Gastrocnemius medialis (tissue), 4 donors: ENCODE measurements around the gene CAMTA1. TPM values are rescaled to one million over a fixed set of nuclear protein-coding genes. Genes with fewer than 3 reads are reported as not detected.
A peak's percentile ranks its signal among the peaks of the same experiment; 100 is the strongest.
"Not testable (repeated sequence)": the region's sequence is repeated elsewhere in the genome, so short reads cannot be mapped to it uniquely, and the experiment has no call there.

ENCODE experiments used
- ATAC-seq, 2 donors: fragments of 150-250 bp; one replicate each; pipeline ENCODE4 v1.9.1; 2016
- DNase-seq, 2 donors: peaks; one replicate each; pipeline ENCODE4 v3.0.0-alpha.2; 2019
- H3K27ac ChIP-seq, 4 donors: fragments of 200-600 bp; sonication (generic); 1 replicate in 1 of 4; 2 replicates in 3 of 4; pipeline ENCODE4 v1.5.1; 2016 to 2018; ENCODE audit warnings: mild to moderate bottlenecking in 2 of 4, moderate library complexity in 1 of 4
- H3K27me3 ChIP-seq, 3 donors: fragments of 200-600 bp; sonication (generic) in 2 of 3; 1 replicate in 1 of 3; 2 replicates in 2 of 3; pipeline versions ENCODE4 v1.5.1 to v1.6.0; 2016 to 2019; ENCODE audit warnings: mild to moderate bottlenecking in 1 of 3, moderate library complexity in 1 of 3
- H3K36me3 ChIP-seq, 2 donors: fragments of 200-600 bp; sonication (generic) in 1 of 2; one replicate each; pipeline ENCODE4 v1.5.1; 2017 to 2018
- H3K4me1 ChIP-seq, 2 donors: fragments of 200-600 bp; sonication (generic) in 1 of 2; one replicate each; pipeline ENCODE4 v1.5.1; 2016 to 2017; ENCODE audit warnings: mild to moderate bottlenecking in 2 of 2
- H3K4me3 ChIP-seq, 4 donors: fragments of 200-600 bp; sonication (generic) in 3 of 4; 1 replicate in 1 of 4; 2 replicates in 3 of 4; pipeline ENCODE4 v1.5.1; 2016 to 2019; ENCODE audit warnings: mild to moderate bottlenecking in 2 of 4
- H3K9me3 ChIP-seq, 3 donors: fragments of 200-600 bp; sonication (generic) in 2 of 3; 1 replicate in 1 of 3; 2 replicates in 2 of 3; pipeline ENCODE4 v1.5.1; 2016 to 2019
- CTCF ChIP-seq, 5 experiments: fragments of 450-650 bp in 3 of 5; fragments of 200-600 bp in 2 of 5; sonication (generic) in 2 of 5; IDR thresholded peaks in 4 of 5; conservative IDR thresholded peaks in 1 of 5; 1 replicate in 4 of 5; 2 replicates in 1 of 5; pipeline ENCODE4 v1.5.1; 2016 to 2019; ENCODE audit warnings: antibody characterized with exemption in 5 of 5, mild to moderate bottlenecking in 3 of 5, moderate library complexity in 3 of 5
- POLR2A ChIP-seq, 2 donors: fragments of 450-650 bp; IDR thresholded peaks; one replicate each; pipeline ENCODE4 v1.6.1; 2017; ENCODE audit warnings: antibody characterized with exemption in 2 of 2, mild to moderate bottlenecking in 2 of 2, moderate library complexity in 2 of 2
- in situ Hi-C, 4 donors: fragments of 200-750 bp; cut with MboI; loops; one replicate each; pipeline versions ENCODE4 v1.15.0 to v1.8.0; 2017; ENCODE audit warnings: low sequenced_read_pairs in 4 of 4
- intact Hi-C: fragments of 100-400 bp; cut with DNase I; formaldehyde crosslinking; loops from one replicate; pipeline ENCODE4 v1.15.1; 2023; ENCODE audit warnings: low total_unique reads
- total RNA-seq, 4 donors: library from RNA; depleted of rRNA; stranded (reverse); fragments of >200 nt; gene quantifications; one replicate each; pipeline versions ENCODE4 v1.1.0 to v1.2.3, GENCODE V29; 2016

The CAMTA1 gene
- total RNA-seq, 4 donors from 2014 or later: 60.5 to 113 (median 70.4) TPM

- in situ Hi-C loops: no loop called here
- Histone ChIP-seq H3K27me3 (no peaks in the 10 kb centered on the region), H3K27ac (peak overlapping the region in 1 of 4 donors; percentile 6), H3K9me3 (no peaks in the 10 kb centered on the region), H3K4me3 (no peak overlapping the region), H3K36me3 (no peaks in the 10 kb centered on the region), H3K4me1 (peaks cover 26 to 54% of the 10 kb centered on the region in 2 donors)
- intact Hi-C loops: no loop called here
- DNase-seq: no peak
- no peak for ATAC-seq
- TF ChIP-seq POLR2A (IDR thresholded peaks at IDR 0.05) (no peak), CTCF (IDR thresholded peaks at IDR 0.05 in 4 of 5, conservative IDR thresholded peaks at IDR 0.05 in 1 of 5) (no peak)
These were observed 42.4 kb downstream of the CAMTA1 start for GRCh38 chr1:6827630-6828165.

- H3K4me1 ChIP-seq: peaks cover 34 to 38% of the 10 kb centered on the region in 2 donors
- no peak overlapping the region for H3K4me3 ChIP-seq
- TF ChIP-seq CTCF (IDR thresholded peaks at IDR 0.05 in 4 of 5, conservative IDR thresholded peaks at IDR 0.05 in 1 of 5) (no peak), POLR2A (IDR thresholded peaks at IDR 0.05) (no peak)
- no peaks in the 10 kb centered on the region for H3K27me3 ChIP-seq
- H3K36me3 ChIP-seq: no peaks in the 10 kb centered on the region
- no peaks in the 10 kb centered on the region for H3K9me3 ChIP-seq
- H3K27ac ChIP-seq: peak overlapping the region in 3 of 4 donors; percentile 12 to 58 (median 44)
- ATAC-seq (no peak), DNase-seq (no peak)
- in situ Hi-C loops: no loop called here
- intact Hi-C loops: loop anchor here (5.0 kb wide), 1 partner anchor 39 kb away; no protein-coding TSS in a partner anchor
These were observed 46.1 kb downstream of the CAMTA1 start for GRCh38 chr1:6831366-6831765.

GRCh38 chr1:6832006-6832405 is 46.8 kb downstream of the CAMTA1 start:
- ATAC-seq: peak in 1 of 2 donors; percentile 26
- H3K9me3 ChIP-seq, H3K36me3 ChIP-seq, H3K27me3 ChIP-seq, in situ Hi-C loops, H3K4me3 ChIP-seq: not testable (repeated sequence)
- Histone ChIP-seq H3K4me1 (peaks cover 32% of the 10 kb centered on the region in 2 donors), H3K27ac (peak overlapping the region; percentile 16 to 72 (median 51))
- intact Hi-C loops: loop anchor here (5.0 kb wide), 1 partner anchor 40 kb away; no protein-coding TSS in a partner anchor
- DNase-seq: peak in 1 of 2 donors; percentile 18

- Histone ChIP-seq H3K9me3 (no peaks in the 10 kb centered on the region), H3K4me1 (peaks cover 29 to 32% of the 10 kb centered on the region in 2 donors), H3K27ac (peak overlapping the region; percentile 16 to 72 (median 51)), H3K4me3 (no peak overlapping the region), H3K27me3 (no peaks in the 10 kb centered on the region), H3K36me3 (no peaks in the 10 kb centered on the region)
- in situ Hi-C loops: no loop called here
- intact Hi-C loops: loop anchor here (5.0 kb wide), 1 partner anchor 40 kb away; no protein-coding TSS in a partner anchor
- DNase-seq (peak in 1 of 2 donors; percentile 26), ATAC-seq (peak; percentile 79 to 83)
- no peak for TF ChIP-seq POLR2A (IDR thresholded peaks at IDR 0.05)
- TF ChIP-seq CTCF (IDR thresholded peaks at IDR 0.05 in 4 of 5, conservative IDR thresholded peaks at IDR 0.05 in 1 of 5): no peak
These were observed 47.4 kb downstream of the CAMTA1 start for GRCh38 chr1:6832531-6833188.

- H3K9me3 ChIP-seq: no peaks in the 10 kb centered on the region
- H3K4me1 ChIP-seq: peaks cover 29 to 32% of the 10 kb centered on the region in 2 donors
- H3K4me3 ChIP-seq: no peak overlapping the region
- H3K36me3 ChIP-seq: no peaks in the 10 kb centered on the region
- in situ Hi-C loops: no loop called here
- ATAC-seq (peak; percentile 84 to 87), DNase-seq (peak; percentile 19 to 44)
- H3K27ac ChIP-seq: peak overlapping the region; percentile 22 to 72 (median 51)
- intact Hi-C loops: loop anchor here (5.0 kb wide), 1 partner anchor 42 kb away; no protein-coding TSS in a partner anchor
- TF ChIP-seq POLR2A (IDR thresholded peaks at IDR 0.05) (no peak), CTCF (IDR thresholded peaks at IDR 0.05 in 4 of 5, conservative IDR thresholded peaks at IDR 0.05 in 1 of 5) (no peak)
- H3K27me3 ChIP-seq: no peaks in the 10 kb centered on the region
These were observed 48.5 kb downstream of the CAMTA1 start for GRCh38 chr1:6833804-6834203.
